HepG2 (cell line): ENCODE data around the gene SMTN. TPM values are rescaled to one million over a fixed set of nuclear protein-coding genes. Genes with fewer than 3 reads are reported as not detected.

Experiments used
- HNF4A ChIP-seq: sonication (generic); formaldehyde crosslinking; IDR thresholded peaks from 2 replicates; pipeline ENCODE4 v1.4.0; 2020; ENCODE audit warnings: missing genetic modification reagents
- IRF2 ChIP-seq: IDR thresholded peaks from 2 replicates; pipeline ENCODE4 v1.6.1; 2018; ENCODE audit warnings: missing genetic modification reagents, missing compliant biosample characterization
- KDM5A ChIP-seq: fragments of 200-600 bp; sonication (generic); IDR thresholded peaks from 2 replicates; pipeline ENCODE4 v1.7.0; 2018; ENCODE audit warnings: antibody characterized with exemption, mild to moderate bottlenecking, low read length, borderline replicate concordance
- SIN3B ChIP-seq: fragments of 150-350 bp; IDR thresholded peaks from 2 replicates; pipeline ENCODE4 v1.6.1; 2014; ENCODE audit warnings: low read length
- SRSF4 ChIP-seq: fragments of 200-400 bp; formaldehyde crosslinking; IDR thresholded peaks from one replicate; pipeline ENCODE4 v1.6.1; 2018; ENCODE audit warnings: mild to moderate bottlenecking, low read depth, low read length, moderate library complexity; ENCODE audit not compliant: poor library complexity, severe bottlenecking
- TBX3 ChIP-seq: fragments of 450-650 bp; IDR thresholded peaks from 2 replicates; pipeline ENCODE4 v1.6.1; 2017; ENCODE audit warnings: antibody characterized with exemption, mild to moderate bottlenecking, inconsistent platforms, borderline replicate concordance
- ZNF557 ChIP-seq: sonication (generic); formaldehyde crosslinking; IDR thresholded peaks from 2 replicates; pipeline ENCODE4 v1.4.0; 2020; ENCODE audit warnings: missing genetic modification reagents
- polyA plus RNA-seq, 8 experiments: library from polyadenylated mRNA; depleted of rRNA in 3 of 8; stranded (reverse) in 7 of 8; unstranded in 1 of 8; fragments of >200 nt; fragmentation: Illumina TruSeq in 4 of 8; extraction: Trizol in 4 of 8; gene quantifications; 2 replicates each; pipeline versions ENCODE4 v1.2.1 to v1.2.3, GENCODE V29; 2011 to 2016; ENCODE audit warnings: low read depth in 4 of 8, missing spikeins in 1 of 8, mixed read lengths in 1 of 8; ENCODE audit not compliant: insufficient read depth in 1 of 8
- total RNA-seq, 5 experiments: library from RNA; depleted of rRNA; stranded (reverse); fragments of >200 nt; fragmentation: Illumina TruSeq; extraction: Trizol; gene quantifications; 2 replicates each; pipeline ENCODE4 v1.2.3, GENCODE V29; 2016; ENCODE audit warnings: low read depth in 1 of 5
- TF ChIP-seq, protein P1 (sequence below): sonication (generic); formaldehyde crosslinking; IDR thresholded peaks from 2 replicates; pipeline ENCODE4 v1.4.0; 2020; ENCODE audit warnings: missing genetic modification reagents, borderline replicate concordance
- TF ChIP-seq, protein P2 (sequence below): sonication (generic); formaldehyde crosslinking; IDR thresholded peaks from 2 replicates; pipeline ENCODE4 v1.5.0; 2020; ENCODE audit warnings: missing genetic modification reagents
- TF ChIP-seq, protein P3 (sequence below): sonication (generic); formaldehyde crosslinking; IDR thresholded peaks from 2 replicates; pipeline ENCODE4 v1.4.0; 2020; ENCODE audit warnings: missing genetic modification reagents
- TF ChIP-seq, protein P4 (sequence below): sonication (generic); formaldehyde crosslinking; IDR thresholded peaks from 2 replicates; pipeline ENCODE4 v1.4.0; 2020; ENCODE audit warnings: missing genetic modification reagents, mild to moderate bottlenecking, borderline replicate concordance

Gene SMTN
- total and polyA plus RNA-seq, 2 of the 13 experiments (the other 11 are each of a cell fraction or from before 2014, with no cell fraction given): 14.7 to 26.1 TPM

DNA sequence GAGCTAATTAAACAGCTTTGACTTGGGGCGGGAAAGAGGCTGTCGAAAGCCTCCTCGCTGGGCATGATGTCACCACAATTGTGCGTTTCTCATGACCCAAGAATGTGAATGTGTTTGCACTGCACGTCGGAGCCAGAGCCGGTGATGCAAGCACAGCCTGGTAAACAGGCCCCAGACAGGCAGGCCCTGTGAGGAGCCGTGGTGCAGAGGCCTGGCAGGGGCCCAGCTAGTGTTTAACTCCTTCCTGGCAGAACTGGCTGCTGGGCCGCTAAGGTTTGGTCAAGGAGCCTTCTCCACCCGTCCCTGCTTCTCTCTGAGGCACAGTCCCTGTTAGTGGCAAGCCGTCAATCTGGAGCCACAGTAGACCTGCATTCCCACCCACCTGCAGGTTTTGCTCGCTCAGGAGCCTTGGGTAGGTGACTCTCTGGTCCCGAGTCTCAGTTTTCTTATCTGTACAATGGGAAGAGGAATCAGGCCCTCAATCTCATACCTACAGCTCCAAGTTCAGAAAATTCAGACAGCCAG lies 25.4 kb upstream of the SMTN start (continued):
- TF ChIP-seq, protein P1, sequence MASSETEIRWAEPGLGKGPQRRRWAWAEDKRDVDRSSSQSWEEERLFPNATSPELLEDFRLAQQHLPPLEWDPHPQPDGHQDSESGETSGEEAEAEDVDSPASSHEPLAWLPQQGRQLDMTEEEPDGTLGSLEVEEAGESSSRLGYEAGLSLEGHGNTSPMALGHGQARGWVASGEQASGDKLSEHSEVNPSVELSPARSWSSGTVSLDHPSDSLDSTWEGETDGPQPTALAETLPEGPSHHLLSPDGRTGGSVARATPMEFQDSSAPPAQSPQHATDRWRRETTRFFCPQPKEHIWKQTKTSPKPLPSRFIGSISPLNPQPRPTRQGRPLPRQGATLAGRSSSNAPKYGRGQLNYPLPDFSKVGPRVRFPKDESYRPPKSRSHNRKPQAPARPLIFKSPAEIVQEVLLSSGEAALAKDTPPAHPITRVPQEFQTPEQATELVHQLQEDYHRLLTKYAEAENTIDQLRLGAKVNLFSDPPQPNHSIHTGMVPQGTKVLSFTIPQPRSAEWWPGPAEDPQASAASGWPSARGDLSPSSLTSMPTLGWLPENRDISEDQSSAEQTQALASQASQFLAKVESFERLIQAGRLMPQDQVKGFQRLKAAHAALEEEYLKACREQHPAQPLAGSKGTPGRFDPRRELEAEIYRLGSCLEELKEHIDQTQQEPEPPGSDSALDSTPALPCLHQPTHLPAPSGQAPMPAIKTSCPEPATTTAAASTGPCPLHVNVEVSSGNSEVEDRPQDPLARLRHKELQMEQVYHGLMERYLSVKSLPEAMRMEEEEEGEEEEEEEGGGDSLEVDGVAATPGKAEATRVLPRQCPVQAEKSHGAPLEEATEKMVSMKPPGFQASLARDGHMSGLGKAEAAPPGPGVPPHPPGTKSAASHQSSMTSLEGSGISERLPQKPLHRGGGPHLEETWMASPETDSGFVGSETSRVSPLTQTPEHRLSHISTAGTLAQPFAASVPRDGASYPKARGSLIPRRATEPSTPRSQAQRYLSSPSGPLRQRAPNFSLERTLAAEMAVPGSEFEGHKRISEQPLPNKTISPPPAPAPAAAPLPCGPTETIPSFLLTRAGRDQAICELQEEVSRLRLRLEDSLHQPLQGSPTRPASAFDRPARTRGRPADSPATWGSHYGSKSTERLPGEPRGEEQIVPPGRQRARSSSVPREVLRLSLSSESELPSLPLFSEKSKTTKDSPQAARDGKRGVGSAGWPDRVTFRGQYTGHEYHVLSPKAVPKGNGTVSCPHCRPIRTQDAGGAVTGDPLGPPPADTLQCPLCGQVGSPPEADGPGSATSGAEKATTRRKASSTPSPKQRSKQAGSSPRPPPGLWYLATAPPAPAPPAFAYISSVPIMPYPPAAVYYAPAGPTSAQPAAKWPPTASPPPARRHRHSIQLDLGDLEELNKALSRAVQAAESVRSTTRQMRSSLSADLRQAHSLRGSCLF (CRISPR knock-in tag): no peak
- TF ChIP-seq, protein P2, sequence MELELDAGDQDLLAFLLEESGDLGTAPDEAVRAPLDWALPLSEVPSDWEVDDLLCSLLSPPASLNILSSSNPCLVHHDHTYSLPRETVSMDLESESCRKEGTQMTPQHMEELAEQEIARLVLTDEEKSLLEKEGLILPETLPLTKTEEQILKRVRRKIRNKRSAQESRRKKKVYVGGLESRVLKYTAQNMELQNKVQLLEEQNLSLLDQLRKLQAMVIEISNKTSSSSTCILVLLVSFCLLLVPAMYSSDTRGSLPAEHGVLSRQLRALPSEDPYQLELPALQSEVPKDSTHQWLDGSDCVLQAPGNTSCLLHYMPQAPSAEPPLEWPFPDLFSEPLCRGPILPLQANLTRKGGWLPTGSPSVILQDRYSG (CRISPR knock-in tag): peak; percentile 50; the same call in 1 of the 2 replicates
- TF ChIP-seq IRF2: peak; percentile 93
- TF ChIP-seq SRSF4: no peak
- TF ChIP-seq, protein P3, sequence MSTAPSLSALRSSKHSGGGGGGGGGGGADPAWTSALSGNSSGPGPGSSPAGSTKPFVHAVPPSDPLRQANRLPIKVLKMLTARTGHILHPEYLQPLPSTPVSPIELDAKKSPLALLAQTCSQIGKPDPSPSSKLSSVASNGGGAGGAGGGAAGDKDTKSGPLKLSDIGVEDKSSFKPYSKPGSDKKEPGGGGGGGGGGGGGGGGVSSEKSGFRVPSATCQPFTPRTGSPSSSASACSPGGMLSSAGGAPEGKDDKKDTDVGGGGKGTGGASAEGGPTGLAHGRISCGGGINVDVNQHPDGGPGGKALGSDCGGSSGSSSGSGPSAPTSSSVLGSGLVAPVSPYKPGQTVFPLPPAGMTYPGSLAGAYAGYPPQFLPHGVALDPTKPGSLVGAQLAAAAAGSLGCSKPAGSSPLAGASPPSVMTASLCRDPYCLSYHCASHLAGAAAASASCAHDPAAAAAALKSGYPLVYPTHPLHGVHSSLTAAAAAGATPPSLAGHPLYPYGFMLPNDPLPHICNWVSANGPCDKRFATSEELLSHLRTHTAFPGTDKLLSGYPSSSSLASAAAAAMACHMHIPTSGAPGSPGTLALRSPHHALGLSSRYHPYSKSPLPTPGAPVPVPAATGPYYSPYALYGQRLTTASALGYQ (CRISPR knock-in tag): peak; percentile 92
- no peak; the same call in 1 of the 2 replicates for TF ChIP-seq SIN3B
- TF ChIP-seq, protein P4, sequence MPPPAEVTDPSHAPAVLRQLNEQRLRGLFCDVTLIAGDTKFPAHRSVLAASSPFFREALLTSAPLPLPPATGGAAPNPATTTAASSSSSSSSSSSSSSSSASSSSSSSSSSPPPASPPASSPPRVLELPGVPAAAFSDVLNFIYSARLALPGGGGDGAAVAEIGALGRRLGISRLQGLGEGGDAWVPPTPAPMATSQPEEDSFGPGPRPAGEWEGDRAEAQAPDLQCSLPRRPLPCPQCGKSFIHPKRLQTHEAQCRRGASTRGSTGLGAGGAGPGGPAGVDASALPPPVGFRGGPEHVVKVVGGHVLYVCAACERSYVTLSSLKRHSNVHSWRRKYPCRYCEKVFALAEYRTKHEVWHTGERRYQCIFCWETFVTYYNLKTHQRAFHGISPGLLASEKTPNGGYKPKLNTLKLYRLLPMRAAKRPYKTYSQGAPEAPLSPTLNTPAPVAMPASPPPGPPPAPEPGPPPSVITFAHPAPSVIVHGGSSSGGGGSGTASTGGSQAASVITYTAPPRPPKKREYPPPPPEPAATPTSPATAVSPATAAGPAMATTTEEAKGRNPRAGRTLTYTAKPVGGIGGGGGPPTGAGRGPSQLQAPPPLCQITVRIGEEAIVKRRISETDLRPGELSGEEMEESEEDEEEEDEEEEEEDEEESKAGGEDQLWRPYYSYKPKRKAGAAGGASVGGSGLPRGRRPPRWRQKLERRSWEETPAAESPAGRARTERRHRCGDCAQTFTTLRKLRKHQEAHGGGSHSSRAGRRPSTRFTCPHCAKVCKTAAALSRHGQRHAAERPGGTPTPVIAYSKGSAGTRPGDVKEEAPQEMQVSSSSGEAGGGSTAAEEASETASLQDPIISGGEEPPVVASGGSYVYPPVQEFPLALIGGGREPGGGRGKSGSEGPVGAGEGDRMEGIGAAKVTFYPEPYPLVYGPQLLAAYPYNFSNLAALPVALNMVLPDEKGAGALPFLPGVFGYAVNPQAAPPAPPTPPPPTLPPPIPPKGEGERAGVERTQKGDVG (CRISPR knock-in tag): 0 out of 2 replicates have a peak, but pooled peaks have one; percentile 35
- TF ChIP-seq ZNF557 (CRISPR knock-in tag): no peak
- peak; percentile 73 for TF ChIP-seq HNF4A (CRISPR knock-in tag)
- no peak for TF ChIP-seq KDM5A
- TF ChIP-seq TBX3: peak; percentile 63; the same call in 1 of the 2 replicates
